Stomach smooth muscle (tissue), 2 donors: ENCODE results near the gene KLHL20.
"Not testable (repeated sequence)": the region's sequence is repeated elsewhere in the genome, so short reads cannot be mapped to it uniquely, and the experiment has no call there.

Source experiments
- H3K27ac ChIP-seq: one replicate; pipeline ENCODE4 v1.7.0; 2013; ENCODE audit warnings: mild to moderate bottlenecking, low read length, inconsistent platforms
- H3K27me3 ChIP-seq, 2 donors: one replicate each; pipeline ENCODE4 v1.7.0; 2013; ENCODE audit warnings: low read length in 2 of 2; ENCODE audit not compliant: insufficient read depth in 2 of 2, control insufficient read depth in 1 of 2
- H3K36me3 ChIP-seq, 2 donors: one replicate each; pipeline ENCODE4 v1.7.0; 2013; ENCODE audit warnings: low read length in 2 of 2; ENCODE audit not compliant: control insufficient read depth in 2 of 2, insufficient read depth in 2 of 2
- H3K4me1 ChIP-seq: one replicate; pipeline ENCODE4 v1.7.0; 2013; ENCODE audit warnings: low read length; ENCODE audit not compliant: control insufficient read depth, insufficient read depth
- H3K4me3 ChIP-seq, 2 donors: one replicate each; pipeline ENCODE4 v1.7.0; 2013; ENCODE audit warnings: low read length in 2 of 2
- H3K9ac ChIP-seq, 2 donors: one replicate each; pipeline ENCODE4 v1.7.0; 2013; ENCODE audit warnings: low read length in 2 of 2, mild to moderate bottlenecking in 1 of 2
- H3K9me3 ChIP-seq, 2 donors: one replicate each; pipeline ENCODE4 v1.7.0; 2013; ENCODE audit warnings: low read length in 2 of 2; ENCODE audit not compliant: control insufficient read depth in 2 of 2
- donor health status: healthy.
- donor health status: Pancreatic carcinoma.

Gene KLHL20, protein sequence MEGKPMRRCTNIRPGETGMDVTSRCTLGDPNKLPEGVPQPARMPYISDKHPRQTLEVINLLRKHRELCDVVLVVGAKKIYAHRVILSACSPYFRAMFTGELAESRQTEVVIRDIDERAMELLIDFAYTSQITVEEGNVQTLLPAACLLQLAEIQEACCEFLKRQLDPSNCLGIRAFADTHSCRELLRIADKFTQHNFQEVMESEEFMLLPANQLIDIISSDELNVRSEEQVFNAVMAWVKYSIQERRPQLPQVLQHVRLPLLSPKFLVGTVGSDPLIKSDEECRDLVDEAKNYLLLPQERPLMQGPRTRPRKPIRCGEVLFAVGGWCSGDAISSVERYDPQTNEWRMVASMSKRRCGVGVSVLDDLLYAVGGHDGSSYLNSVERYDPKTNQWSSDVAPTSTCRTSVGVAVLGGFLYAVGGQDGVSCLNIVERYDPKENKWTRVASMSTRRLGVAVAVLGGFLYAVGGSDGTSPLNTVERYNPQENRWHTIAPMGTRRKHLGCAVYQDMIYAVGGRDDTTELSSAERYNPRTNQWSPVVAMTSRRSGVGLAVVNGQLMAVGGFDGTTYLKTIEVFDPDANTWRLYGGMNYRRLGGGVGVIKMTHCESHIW

DNA sequence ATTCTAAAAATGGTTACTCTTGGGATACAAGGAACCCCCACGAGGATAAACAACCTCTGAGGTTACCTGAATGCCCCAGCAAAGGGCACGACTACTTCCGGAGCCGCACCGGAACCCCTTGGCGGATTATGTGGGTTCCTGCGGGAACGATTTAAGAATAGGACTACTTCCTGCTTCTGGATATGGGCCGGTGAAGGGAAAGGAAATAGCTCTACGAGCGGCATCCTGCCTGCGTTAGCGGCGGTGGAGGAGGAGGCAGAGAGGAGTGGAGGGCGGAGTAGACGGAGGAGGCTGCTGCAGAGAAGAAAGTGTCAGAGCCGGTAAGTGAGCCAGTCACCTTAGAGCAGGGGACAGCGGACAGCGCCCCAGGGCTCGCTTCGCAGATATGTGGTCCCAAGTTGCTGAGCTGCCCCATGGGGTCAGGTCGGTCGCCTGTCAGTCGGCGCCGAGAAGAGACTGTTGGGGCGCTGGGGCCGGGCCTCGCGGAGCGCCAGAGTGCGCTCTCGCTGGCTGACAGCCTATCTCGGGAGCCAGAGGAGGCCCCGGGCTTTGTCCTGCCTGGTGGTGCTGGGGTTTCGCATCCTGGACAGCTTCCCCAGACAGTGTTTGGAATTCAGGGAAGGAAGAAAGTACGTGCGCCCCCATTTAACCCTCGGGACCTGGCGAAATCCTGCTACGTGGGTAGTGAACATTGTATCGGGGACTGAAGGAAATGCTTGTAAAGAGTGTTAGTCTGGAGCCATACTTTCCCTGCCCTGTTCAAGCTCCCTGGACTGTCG is at the start of gene KLHL20:
Gene KLHL20 (plus strand): TSS at position 223 of the 779 bp plus-strand sequence. CDS start 1,063 bp downstream, outside the sequence.
- H3K36me3 ChIP-seq = no peaks in the 10 kb centered on the region

DNA sequence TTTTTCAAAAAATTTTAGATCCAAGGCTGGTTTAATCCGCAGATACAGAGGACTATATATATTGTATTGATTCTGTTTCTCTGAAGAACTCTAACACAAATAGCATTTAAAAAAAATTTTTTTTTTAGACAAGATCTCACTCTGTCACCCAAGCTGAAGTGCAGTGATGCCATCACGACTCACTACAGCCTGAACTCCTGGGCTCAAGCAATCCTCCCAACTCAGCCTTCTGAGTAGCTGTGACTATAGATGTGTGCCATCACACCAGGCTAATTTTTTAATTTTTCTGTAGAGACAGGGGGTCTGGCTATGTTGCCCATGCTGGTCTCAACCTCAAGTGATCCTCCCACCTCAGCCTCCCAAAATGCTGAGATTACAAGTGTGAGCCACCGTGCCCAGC is 48.1 kb upstream of the KLHL20 start:
- Histone ChIP-seq H3K27ac (no peak overlapping the region), H3K36me3 (no peaks in the 10 kb centered on the region), H3K9ac (no peak overlapping the region), H3K27me3 (peaks cover 4% of the 10 kb centered on the region in 2 donors), H3K9me3 (no peaks in the 10 kb centered on the region), H3K4me1 (peaks cover 5% of the 10 kb centered on the region), H3K4me3 (no peak overlapping the region)

More for the DNA sequence above, at the start of gene KLHL20:
- Histone ChIP-seq H3K4me3 (peak within 1 kb of the TSS; percentile 90 to 94), H3K9me3 (no peaks in the 10 kb centered on the region), H3K27ac (peak within 1 kb of the TSS; percentile 85), H3K27me3 (no peaks in the 10 kb centered on the region), H3K4me1 (peaks cover 2% of the 10 kb centered on the region), H3K9ac (peak within 1 kb of the TSS; percentile 88 to 95)

DNA sequence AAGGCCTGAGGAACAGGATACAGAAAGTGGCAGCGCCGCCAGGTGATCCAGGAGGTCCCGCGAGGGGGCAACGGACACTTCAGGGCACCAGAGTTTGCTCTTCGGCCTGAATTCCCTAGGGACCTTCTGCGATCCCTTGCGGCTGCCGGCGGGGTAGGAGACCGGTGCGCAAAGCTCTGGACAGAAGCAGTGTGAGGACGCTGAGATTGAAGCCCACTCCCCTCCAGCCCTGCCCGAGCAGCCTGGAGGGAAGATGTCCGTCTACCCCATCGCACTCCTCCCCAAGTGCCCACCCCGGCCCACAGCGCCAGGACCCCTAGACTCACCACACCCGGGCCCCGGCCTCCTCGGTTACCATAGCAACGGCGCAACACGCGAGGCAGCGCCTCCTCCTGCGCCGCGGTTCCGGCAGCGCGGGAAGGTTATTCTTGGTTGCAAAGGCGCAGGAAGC is 45.3 kb upstream of the KLHL20 start, which contains the start of gene ANKRD45:
Gene ANKRD45 (minus strand): TSS at position 361 of the 451 bp plus-strand sequence. CDS start 10,433 bp downstream, outside the sequence.
- Histone ChIP-seq H3K9me3 (no peaks in the 10 kb centered on the region), H3K27ac (no peak within 1 kb of the TSS), H3K4me3 (peak within 1 kb of the TSS in 1 of 2 donors; percentile 64), H3K9ac (no peak within 1 kb of the TSS), H3K36me3 (no peaks in the 10 kb centered on the region), H3K27me3 (peaks cover 4% of the 10 kb centered on the region in 2 donors), H3K4me1 (peaks cover 5% of the 10 kb centered on the region)

DNA sequence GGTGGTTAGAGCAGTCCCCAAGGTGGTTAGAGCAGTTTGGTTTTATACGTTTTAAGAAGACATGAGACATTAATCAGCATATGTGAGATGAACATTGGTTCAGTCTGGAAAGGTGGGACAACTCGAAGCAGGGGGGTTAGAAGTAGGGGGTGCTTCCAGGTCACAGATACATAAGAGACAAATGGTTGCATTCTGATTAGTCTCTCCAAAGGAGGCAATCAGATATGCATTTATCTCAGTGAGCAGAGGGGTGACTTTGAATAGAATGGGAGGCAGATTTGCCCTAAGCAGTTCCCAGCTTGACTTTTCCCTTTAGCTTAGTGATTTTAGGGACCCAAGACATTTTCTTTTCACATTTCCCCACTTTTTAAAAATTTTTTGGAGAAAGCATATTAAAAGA is 40.3 kb upstream of the KLHL20 start:
- H3K27ac ChIP-seq, H3K36me3 ChIP-seq, H3K27me3 ChIP-seq, H3K4me3 ChIP-seq, H3K9ac ChIP-seq, H3K4me1 ChIP-seq, H3K9me3 ChIP-seq: not testable (repeated sequence)

DNA sequence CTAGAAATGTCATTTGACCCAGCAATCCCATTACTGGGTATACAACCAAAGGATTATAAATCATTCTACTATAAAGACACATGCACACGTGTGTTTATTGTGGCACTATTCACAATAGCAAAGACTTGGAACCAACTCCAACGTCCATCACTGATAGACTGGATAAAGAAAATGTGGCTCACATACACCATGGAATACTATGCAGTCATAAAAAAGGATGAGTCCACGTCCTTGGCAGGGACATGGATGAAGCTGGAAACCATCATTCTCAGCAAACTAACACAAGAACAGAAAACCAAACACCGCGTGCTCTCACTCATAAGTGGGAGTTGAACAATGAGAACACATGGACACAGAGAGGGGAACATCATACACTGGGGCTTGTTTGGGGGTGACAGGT is 34.6 kb upstream of the KLHL20 start:
- H3K27me3 ChIP-seq, H3K9ac ChIP-seq, H3K27ac ChIP-seq, H3K4me3 ChIP-seq, H3K4me1 ChIP-seq, H3K36me3 ChIP-seq, H3K9me3 ChIP-seq: not testable (repeated sequence)

DNA sequence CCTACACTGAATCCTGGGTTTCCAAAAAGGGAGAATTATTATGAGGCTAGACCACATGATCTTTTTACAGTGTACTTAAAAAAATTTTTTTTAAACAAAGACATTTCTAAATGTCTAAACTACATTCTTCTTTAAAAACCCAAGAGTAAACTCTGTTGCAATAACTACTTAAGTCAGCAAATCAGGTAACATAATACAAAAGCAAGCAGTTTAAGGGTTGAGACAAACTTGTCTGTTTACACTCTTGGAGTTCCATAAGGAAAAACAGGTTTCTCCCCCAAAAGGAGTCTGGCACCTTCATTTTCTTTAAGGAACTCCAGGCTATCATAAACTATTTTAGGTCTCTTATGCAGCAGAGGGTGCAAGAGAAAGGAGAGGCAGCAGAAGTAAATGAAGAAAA is 32.6 kb upstream of the KLHL20 start:
- Histone ChIP-seq H3K9ac (no peak overlapping the region), H3K4me1 (no peaks in the 10 kb centered on the region), H3K9me3 (no peaks in the 10 kb centered on the region), H3K36me3 (no peaks in the 10 kb centered on the region), H3K27ac (no peak overlapping the region), H3K4me3 (no peak overlapping the region), H3K27me3 (no peaks in the 10 kb centered on the region)

DNA sequence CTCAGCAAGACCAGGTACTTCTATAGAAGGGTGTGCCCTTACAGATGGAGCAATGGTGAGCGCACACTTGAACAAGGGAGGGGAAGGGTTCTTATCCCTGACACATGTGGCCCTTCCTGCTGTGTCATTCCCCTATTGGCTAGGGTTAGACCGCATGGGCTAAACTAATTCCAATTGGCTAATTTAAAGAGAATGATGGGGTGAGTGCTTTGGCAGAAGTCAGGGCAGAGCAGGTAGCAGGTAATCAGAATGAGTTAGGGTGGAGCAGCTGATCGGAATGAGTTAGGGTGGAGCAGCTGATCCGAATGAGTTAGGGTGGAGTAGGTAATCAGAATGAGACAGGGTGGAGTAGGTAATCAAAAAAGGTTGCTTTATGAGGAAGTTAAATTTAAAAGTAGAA is 30.9 kb upstream of the KLHL20 start:
- not testable (repeated sequence) for H3K4me3 ChIP-seq, H3K27ac ChIP-seq

DNA sequence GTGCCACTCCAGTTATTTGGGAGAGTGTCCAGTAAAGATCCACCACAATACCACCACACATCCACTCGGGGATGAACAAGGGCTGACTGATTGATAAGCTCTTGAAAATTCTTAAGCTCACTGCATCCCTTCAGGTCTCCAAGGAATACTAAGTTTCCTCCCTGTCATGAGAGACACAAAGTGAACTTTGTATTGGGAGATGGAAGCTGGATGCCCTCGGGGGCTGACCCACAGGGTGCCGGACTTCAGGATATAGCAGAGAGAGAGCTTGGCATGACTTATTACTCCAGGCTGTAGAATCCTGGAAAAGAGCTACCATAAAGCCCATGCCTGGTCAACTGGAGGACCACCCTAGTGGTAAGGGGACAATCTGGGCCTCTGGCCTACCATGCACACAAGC is 29.7 kb upstream of the KLHL20 start:
- H3K36me3 ChIP-seq, H3K27me3 ChIP-seq, H3K9me3 ChIP-seq, H3K27ac ChIP-seq, H3K9ac ChIP-seq, H3K4me1 ChIP-seq, H3K4me3 ChIP-seq: not testable (repeated sequence)

More for the DNA sequence above, 30.9 kb upstream of the KLHL20 start:
- not testable (repeated sequence) for H3K27me3 ChIP-seq, H3K36me3 ChIP-seq, H3K4me1 ChIP-seq, H3K9ac ChIP-seq, H3K9me3 ChIP-seq

DNA sequence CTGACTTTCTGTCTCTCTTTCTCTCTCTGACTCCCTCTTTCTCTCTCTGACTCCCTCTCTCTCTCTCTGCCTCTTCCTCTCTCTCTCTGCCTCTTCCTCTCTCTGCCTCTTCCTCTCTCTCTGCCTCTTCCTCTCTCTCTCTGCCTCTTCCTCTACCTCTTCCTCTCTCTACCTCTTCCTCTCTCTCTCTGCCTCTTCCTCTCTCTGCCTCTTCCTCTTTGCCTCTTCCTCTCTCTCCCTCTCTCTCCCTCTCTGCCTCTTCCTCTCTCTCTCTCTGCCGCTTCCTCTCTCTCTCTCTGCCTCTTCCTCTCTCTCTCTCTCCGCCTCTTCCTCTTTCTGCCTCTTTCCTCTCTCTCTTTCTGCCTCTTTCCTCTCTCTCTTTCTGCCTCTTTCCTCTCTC is 26.5 kb upstream of the KLHL20 start:
- Histone ChIP-seq H3K36me3 (no peaks in the 10 kb centered on the region), H3K27ac (no peak overlapping the region), H3K9ac (no peak overlapping the region), H3K27me3 (no peaks in the 10 kb centered on the region), H3K4me1 (no peaks in the 10 kb centered on the region), H3K4me3 (no peak overlapping the region), H3K9me3 (no peaks in the 10 kb centered on the region)

DNA sequence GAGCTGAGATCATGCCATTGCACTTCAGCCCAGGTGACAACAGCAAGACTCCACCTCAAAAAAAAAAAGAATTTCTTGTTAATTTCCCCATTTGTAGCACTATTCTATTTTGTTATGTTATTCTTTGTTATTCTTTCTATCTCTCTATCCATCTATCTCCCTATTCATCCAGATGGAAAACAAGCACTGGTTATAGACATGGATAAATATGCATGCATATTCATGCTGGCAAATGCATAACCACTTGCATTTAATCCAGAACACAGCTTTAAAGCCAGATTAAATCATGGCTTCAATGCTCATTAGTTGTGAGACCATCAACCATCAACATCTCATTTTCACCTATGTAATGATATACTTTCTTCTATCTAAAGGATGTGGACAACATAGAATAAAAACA is 21.5 kb upstream of the KLHL20 start:
- no peaks in the 10 kb centered on the region for H3K4me1 ChIP-seq
- H3K27me3 ChIP-seq = no peaks in the 10 kb centered on the region
- no peak overlapping the region for H3K27ac ChIP-seq
- no peaks in the 10 kb centered on the region for H3K36me3 ChIP-seq
- no peak overlapping the region for H3K4me3 ChIP-seq
- H3K9ac ChIP-seq = no peak overlapping the region
- no peaks in the 10 kb centered on the region for H3K9me3 ChIP-seq
